ENCODE results near the gene SLC35E4. TPM values are rescaled to one million over a fixed set of nuclear protein-coding genes. Genes with fewer than 3 reads are reported as not detected.

Gene SLC35E4
- total and polyA plus RNA-seq, 9 of the 15 experiments (the other 6 are each of a cell fraction or from before 2014, with no cell fraction given): 0.06 to 2.3 (median 0.86) TPM; not detected in 1

DNA sequence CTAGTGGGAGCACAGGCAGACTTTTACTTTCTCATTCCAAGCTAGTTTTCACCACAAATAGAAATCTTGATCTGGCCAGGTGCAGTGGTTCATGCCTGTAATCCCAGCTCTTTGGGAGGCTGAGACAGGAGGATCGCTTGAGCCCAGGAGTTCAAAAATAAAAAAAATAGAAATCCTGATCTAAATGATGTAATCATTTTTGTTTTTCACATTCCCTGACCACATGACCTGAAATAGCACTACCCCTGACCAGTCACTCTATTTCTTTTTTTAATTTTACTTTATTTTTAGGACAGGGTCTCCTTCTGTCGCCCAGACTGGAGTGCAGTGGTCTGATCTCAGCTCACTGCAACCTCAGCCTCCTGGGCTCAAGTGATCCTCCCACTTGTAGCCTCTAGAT is 30.9 kb upstream of the SLC35E4 start:
- no peaks in the 10 kb centered on the region for H3K27me3 ChIP-seq (ENCODE audit: control insufficient read depth in 2 of 2, insufficient read depth in 2 of 2, low read length in 2 of 2)
- no peak overlapping the region for H3K4me2 ChIP-seq (ENCODE audit: insufficient read depth, low read length)
- no peaks in the 10 kb centered on the region for H3K9me1 ChIP-seq (ENCODE audit: control insufficient read depth, insufficient read depth, low read length)
- BruUV-seq (replicated peaks): no TSS peak
- ChIA-PET CTCF (ENCODE audit: low intra/inter-chr PET ratio) (interaction anchor here (0.6 kb wide), 1 partner anchor 30 kb away, joined by 3 read pairs; no protein-coding TSS in a partner anchor), POLR2A (interaction anchor here (0.5 to 1.2 kb wide), 2 partner anchors 11 to 15 kb away, joined by 3 to 4 read pairs; no protein-coding TSS in a partner anchor)
- no peaks in the 10 kb centered on the region for H4K20me1 ChIP-seq (replicated peaks; ENCODE audit: control insufficient read depth, insufficient read depth, low read length)
- H3K36me3 ChIP-seq (ENCODE audit: control insufficient read depth, insufficient read depth, low read length): no peaks in the 10 kb centered on the region
- H3K4me3 ChIP-seq: no peak overlapping the region
- in situ Hi-C loops (cut with MboI) (loop anchor here (10.0 kb wide), 1 partner anchor 320 kb away; the partner anchor contains the start of gene CASTOR1), intact Hi-C loops (cut with micrococcal nuclease) (no loop called here)
- WGBS (ENCODE audit: insufficient coverage, low coverage, missing lambda C conversion rate): 100% methylated on average over 2 of the region's 2 CpGs
- no peak overlapping the region for H3K9ac ChIP-seq (ENCODE audit: insufficient read depth in 1 of 2, low read depth in 2 of 2, low read length in 2 of 2)
- FAIRE-seq (no peak), DNase-seq (ENCODE audit: extremely low read depth in 1 of 4, low spot score in 3 of 4) (no peak), ATAC-seq (no peak)
- 0 out of 2 replicates have a peak overlapping the region, but pooled peaks have one; percentile 95 for H2AFZ ChIP-seq (ENCODE audit: low read depth, low read length)
- TF ChIP-seq ZNF699 (CRISPR knock-in tag; IDR thresholded peaks at IDR 0.05; ENCODE audit: insufficient replicate concordance) (no peak), NONO (IDR thresholded peaks at IDR 0.05; ENCODE audit: low read depth in 2 of 2, low read length in 1 of 2) (no peak)
- TF ChIP-seq, protein P1, sequence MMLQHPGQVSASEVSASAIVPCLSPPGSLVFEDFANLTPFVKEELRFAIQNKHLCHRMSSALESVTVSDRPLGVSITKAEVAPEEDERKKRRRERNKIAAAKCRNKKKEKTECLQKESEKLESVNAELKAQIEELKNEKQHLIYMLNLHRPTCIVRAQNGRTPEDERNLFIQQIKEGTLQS (IDR thresholded peaks at IDR 0.05): peak; percentile 29; the same call in 1 of the 2 replicates
- TF ChIP-seq, protein P1 (CRISPR knock-in tag; conservative IDR thresholded peaks at IDR 0.05): no peak
- no peaks in the 10 kb centered on the region for H3K79me2 ChIP-seq (ENCODE audit: control insufficient read depth, insufficient read depth, low read length)
- H3K27ac ChIP-seq (ENCODE audit: extremely low read depth, low read depth, low read length): no peak overlapping the region
- peaks cover 20 to 36% of the 10 kb centered on the region in 2 experiments for H3K4me1 ChIP-seq (replicated peaks in 1 of 2; ENCODE audit: control insufficient read depth in 2 of 2, insufficient read depth in 2 of 2, low read length in 2 of 2)
- no peaks in the 10 kb centered on the region for H3K9me3 ChIP-seq (replicated peaks; ENCODE audit: control insufficient read depth, insufficient read depth, low read depth, low read length)
